Activated T-cell treated with anti-CD3 and anti-CD28 coated beads for 48 hours (primary cell): ENCODE measurements around the gene LIX1.
"Not testable (repeated sequence)": the region's sequence is repeated elsewhere in the genome, so short reads cannot be mapped to it uniquely, and the experiment has no call there.

Experiments used
- DNase-seq: peaks from one replicate; pipeline ENCODE4 v3.0.0-alpha.2; 2020; ENCODE audit warnings: low read depth

Gene LIX1

DNA sequence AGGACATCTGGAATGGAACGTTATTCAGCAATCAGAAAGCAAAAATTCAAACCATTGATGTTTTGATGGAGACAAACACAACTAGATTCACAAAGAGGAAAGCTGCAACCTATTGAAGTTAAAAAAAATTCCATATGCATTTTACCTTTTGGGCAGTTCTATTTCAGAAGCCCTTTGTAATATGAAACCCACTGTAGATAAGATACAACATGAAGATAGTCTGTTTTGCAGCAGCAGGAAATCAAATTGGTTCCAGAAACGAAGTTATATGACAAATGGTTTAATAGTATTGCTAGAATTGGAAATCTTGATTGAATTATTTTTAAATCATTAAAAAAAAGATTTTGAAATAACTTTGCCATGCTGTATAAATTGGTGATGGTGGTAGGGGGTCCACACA lies 872 bp downstream of the LIX1 start:
- DNase-seq: no peak

DNA sequence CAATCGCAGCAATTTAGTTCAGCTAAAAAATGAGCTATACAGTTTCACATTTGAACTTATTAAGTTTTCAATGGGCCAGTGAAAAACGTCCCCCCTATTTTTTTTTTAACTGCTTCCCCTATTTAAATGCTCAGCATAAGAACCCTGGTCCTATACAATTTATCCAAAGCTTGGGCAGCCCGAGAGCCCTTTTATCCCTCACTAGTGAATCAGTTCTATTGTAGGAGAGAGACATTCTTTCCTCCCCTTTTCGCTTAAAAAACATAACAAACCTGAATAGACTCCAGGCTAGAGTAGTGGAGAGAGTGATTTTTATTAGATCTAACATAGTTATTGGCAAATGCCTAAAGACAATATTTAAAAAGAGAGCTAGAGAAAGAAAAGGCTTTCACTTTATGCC lies 1.4 kb downstream of the LIX1 start:
- no peak for DNase-seq

DNA sequence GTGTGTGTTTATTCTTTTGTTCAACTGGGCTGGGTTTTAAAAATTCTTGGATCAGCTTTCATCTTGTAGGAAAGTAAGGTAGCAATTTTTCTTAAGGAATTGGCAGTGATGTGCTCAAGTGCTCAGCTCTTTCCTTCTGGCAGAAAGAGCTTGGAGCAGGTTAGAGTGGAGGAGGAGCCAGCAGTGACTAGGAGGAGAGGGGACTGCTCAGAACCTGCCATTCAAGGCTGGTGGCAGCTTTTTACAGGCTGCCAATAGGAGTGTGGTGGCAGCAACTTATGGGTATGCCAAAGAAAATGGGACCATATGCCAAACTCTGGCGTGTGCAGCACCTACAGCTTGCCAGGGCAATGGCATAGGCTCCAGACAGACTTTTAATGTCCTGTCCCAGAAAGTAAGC lies 2.2 kb downstream of the LIX1 start:
- not testable (repeated sequence) for DNase-seq

DNA sequence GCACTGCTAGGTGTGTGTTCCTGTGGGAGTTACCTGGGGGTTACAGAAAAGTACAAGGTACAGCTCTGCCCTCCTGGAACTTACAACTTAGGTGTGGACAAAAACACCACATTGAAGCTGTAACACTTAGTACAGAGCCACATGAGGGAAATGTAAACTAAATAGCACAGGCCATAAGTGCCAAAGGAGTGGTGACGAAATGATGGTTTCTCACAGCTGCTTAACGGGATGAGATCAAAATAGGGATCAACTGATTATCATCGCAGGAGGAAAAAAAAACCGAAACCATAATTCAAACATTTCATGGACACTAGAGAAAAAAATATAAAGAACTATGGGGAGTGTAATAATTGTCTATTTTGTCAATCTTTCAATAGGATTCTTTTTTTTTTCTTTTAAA lies 5.9 kb downstream of the LIX1 start:
- DNase-seq: no peak

DNA sequence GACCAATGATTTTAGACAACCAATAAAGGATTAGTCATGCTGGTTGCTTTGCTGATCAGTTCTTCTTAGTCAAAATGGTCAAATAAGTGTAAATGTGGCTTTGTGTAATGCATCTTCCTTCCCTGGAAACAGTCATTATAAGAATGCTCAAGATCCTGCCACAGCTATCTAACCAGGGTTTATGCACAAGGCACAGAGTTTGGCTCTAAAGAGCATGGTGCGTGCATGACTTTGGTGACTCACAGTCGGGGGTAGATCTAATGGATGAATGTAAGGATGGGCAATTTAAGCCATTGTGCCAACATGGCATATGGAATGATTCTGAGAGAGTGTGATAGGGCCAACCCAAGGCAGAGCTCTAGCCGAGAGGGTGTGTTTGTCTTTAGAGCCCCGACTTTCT lies 6.5 kb downstream of the LIX1 start:
- no peak for DNase-seq

DNA sequence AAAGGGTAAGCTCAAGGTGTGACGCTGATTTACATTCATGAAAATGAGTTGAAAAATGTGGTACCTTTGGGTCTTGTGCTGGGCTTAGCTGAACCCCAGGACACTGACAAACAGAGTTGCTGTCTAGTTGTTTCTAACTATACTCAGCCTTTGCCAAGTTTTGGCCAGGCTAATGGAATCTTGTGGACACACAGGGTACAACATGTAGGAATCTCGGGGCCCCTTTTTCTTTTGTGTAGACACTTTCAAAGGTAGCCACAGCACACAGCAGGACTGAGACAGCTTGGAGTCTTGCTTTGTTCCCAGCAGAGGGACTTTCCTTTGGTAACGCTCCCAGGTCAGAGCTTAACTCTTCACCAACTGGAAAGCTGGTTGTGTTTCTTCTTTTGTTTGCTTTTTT lies 7.8 kb downstream of the LIX1 start:
- no peak for DNase-seq

DNA sequence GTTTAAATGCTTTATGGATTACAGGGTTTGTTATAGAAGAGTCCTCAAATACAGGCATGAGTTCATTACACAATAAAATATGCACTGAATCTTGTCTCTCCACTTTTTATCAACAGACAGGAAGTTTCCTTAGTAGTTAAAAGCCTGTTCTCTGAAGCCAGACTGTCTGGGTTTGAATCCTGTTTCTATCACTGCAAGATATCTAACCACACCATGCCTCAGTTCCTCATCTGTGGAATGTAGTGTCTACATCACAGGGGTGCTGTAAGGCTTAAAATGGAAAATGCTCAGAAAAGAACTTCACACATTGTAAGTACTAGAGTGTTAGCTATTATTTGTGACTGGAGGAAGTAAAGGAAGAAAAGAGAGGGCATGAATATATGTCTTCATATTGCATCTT lies 9.3 kb downstream of the LIX1 start:
- DNase-seq: no peak

DNA sequence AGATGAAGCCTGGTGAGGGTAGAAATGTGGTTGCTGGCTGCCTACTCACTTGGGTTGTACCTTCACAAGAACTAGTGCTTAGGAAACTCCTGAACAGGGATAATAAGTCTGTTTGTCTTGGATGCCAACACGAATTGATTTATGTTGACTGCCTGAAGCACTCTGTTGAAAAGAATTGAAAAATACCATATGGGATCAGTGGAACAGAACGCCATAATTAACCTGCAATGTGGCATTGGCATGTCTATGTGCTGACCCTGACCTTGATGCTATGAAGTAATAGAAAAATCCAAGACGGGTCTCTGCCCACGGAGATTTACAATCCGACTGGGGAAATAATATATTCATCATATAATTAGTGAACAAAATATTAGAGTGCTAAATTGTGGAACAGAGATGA lies 10.5 kb downstream of the LIX1 start:
- no peak for DNase-seq

DNA sequence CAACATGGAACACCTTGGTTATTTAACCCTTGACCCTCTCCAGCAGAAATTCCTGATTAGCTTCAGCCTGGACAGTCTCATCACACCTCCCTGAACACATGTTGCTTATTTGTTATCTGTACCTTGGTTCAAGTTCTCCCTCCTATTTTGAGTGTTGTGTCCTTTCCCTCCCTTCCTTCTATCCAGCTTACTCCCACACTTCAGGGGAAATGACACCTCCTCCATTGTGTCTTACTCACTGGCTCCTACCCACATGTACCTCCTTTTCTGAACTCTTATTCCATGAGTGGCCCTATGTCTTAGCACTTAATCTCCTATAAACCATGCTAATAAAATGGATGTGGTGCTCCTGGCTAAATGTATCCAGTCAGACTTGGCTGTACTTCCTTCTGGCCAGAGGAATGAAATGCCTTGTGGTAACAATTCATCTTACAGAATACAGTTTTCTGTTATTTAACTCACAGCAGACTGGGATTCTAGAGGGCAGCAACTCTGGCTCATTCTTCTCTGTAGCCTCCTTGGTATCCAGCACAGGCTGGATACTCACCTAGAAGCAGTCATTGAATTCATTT lies 11.2 kb downstream of the LIX1 start:
- no peak for DNase-seq

DNA sequence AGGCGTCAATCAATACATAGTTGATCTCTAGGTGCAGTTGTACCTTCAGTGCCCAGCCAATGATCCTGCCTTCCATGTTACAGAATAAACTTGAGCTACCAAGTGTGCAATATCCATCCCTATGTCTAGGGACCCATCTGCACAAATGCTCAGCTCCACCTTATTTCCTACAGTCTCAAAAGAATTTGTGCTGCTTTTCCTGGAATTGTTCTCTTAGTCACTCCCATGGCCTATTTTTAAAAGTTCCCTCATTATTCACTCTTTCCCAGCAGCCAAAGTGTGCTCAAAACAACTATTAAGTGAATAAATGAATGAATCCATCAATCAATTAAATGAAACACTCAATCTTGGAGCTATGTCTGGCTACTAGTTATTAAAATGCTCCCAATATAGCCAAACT lies 14.7 kb downstream of the LIX1 start:
- no peak for DNase-seq

DNA sequence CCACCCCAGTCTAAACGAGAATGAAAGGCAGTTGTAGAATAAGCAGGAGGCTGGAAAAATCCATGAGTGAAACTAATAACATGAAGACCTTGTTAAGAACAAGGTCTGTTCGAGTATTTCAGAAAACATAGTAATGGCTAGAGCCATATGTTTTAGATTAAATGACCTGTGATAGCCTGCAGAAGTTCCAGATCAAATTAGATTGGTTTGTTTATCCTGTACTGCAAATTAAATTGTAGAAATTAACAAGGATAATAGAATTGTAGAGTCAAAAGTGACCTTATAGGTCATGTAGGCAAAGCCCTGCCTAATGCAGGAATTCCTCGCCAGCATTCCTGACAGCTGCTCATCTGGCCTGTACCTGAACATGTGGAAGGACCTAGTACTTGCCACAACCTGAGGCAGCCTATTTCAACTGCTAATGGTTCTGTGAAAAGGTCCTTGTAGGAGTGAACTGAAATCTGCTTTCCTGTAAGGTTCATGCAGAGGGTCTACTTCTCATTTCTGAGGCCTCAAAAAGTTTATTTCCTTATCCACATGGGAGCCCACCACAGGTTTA lies 17.2 kb downstream of the LIX1 start:
- DNase-seq: no peak

DNA sequence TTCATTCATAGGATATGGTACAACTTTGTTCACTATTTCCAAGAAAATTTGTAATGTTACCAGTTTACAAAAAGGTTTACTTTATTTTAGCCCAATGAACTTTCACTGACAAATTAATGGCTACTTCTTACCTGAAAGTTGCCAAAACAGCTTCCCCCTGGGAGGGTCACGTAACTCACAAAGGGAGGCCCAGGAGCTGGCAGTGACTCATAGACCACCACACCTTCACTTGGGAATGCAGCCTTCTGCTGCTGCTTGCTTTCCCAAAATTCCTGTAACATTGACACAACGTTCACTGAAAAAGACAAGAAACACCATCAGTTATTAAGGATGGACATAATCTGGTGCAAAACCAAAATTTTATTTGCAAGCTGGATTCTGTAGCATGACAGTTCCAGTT lies 18.1 kb downstream of the LIX1 start:
- no peak for DNase-seq

DNA sequence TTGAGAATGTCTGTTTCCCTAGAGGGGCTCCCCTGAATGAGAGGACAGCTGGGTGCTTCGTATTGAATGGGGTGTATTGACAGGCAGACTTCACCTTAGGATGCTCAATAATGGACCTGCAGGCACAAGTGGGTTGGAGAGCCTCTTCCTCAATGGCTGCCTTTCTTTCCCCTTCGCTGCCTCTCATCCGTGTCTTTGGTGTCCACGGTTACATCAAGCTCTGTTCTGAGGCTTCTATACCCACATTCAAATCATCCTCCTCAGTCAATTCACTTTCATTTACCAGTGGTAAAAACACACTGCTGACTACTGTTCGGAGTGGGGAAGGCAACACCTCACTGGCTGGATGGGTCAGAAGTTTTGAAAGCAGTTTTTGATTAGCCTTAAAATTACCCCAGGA lies 20.6 kb downstream of the LIX1 start:
- DNase-seq: no peak

DNA sequence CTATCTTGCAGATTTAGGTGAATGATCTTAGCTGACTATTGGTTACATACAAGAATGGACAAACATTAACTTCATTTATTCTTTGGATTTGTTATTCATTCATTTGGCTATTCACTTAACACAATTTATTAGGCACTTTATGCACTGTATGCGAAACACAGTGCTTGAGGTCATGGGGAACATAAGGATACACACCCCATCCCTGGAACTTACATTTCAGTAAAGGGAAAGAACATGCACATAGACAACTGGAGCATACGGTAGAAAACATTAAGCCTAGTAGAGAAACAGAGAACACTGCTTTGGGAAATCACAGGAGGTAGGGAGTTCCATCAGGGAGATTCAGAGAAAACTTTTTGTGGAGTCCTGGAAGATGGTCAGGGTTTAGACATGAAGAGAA lies 22.2 kb downstream of the LIX1 start:
- no peak for DNase-seq

DNA sequence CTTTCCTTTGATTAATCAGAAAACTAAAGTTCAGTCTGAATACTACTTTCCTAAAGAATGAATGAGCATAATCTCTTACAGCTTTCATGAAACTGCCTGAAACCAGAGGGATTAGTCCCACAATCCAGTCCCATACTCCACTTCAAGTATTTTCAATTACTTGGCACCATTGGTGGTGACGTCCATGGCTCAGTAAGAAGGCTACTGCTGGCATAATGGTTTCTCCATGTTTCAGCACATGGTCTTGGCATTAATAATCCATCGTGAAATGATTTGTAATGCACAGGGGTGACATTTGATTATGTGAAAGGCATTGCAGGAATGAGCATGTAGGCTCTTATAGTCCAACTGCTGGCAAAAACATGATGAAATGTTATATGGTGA lies 23.4 kb downstream of the LIX1 start:
- no peak for DNase-seq

DNA sequence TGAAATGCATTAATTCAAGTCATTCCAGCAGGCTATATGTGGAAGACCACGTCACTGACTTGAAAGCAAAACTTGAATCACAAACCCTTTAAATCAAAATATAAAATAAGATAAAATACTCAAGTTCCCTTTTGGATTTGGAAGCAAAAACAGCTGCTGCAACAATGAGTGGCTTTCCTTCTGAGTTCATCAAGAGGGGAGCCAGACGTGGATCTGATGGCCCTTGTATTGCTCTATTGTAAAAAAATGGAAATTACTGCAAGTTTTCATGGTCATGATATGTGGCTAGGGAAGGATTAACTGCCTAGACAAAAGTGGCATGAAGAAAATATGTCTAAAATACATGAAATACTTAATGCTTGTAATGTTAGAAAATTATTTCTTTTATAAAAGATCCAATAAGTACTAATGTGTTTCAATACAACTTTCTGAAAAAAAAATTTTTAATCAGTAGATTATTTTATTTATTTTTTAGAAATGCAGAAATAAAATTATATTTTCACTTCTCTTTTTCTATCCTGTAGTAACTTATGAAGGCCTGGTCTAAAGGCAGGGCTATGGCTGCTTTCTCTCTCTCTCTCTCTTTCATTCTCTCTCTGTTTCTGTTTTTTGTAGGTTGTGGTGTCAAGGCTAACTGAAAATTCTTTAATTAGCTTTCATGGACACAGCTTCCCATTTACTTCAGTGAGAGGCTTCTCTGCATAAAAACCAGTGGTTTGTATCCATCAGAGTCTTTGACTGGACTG lies 24.0 kb downstream of the LIX1 start:
- DNase-seq: no peak

DNA sequence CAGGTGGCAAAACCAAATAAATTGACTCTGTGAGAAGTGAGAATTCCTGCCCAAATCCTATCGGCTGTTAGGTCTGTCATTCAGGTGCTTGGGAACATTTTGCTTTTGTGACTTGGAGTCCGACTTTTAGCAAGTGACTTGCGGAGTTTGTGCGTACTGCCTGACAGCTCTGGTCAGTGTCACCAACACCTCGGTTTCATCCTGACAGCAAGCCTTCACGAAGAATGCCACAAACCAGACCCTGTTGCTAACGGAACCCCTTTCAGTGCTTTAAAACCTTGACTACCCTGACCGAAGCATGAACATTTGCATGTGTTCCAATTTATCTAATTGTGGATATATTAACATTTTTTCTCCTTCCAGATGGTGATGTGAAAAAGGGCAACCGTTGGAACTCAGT lies 26.5 kb downstream of the LIX1 start:
- no peak for DNase-seq

DNA sequence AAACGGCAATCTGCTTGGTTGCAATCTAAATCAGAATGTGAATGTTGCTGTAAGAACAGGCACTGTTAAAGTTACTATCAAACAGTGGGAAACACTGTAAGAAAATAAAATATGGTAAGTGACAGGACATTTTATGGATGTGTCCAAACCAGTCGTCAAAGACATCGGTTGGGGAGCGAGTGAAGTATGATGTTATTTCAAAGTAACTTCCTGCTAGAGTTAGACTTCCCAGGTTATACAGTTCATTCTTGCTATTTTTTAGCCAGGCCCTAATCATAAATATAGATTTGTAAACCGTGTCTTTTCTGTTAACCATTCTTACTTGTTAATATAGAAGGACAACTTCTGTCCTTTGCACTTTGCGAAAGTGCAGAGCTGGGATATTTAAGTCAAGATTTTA lies 30.2 kb downstream of the LIX1 start:
- DNase-seq: no peak

DNA sequence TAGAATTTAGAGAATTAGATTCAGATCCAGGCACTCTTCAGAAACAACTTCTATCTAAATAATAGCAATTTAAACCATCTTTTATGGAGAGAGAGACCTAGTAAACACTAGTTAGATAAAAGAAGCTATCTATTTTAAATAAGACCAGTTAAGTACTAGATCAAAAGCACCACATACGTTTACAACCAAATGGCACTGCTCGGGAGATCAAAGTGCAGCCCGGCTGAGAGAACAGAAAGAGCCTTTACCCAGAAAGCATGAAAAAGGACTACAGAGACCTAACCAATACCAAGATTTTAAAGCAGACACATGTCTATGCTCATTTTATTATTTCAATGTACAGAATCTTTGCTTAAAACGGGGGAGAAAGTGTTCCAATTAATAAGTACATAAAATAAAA lies 30.8 kb downstream of the LIX1 start:
- no peak for DNase-seq

DNA sequence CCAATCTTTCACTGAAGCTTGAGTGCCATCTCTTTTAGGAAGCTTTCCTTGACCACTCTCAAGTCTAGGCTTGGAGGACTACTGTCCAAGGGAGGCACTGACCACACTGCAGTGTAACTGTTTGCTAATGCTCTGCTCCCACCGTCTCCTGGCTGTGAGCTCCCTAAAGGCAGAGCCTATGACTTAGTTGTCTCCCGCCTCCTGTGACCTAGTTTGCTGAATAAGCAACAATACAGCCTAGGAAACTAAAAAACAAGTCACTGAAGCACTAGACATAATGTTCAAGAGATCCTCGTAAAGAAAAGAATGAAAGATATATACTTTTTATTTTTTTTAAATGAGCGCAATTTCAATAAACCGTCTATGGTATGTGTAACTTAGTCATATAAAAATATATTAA lies 31.4 kb downstream of the LIX1 start:
- no peak for DNase-seq

DNA sequence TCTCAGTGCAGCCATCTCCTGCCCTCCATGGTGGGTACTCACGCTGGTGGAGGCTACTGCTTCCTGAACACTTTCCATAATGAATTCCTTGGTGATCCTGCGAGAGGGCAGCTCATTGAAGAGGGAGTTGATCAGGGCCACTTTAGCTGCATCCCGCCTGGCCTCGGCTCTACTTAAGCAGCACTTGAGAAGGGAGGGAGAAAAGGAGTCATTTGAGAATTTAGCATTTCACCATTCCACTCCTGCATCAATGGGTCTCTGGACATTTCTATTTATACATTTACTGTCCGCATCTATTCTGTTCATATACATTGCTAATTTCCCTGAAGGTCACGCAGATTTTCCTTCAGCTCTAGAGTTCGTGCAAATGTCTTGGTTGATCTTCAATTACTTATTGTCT lies 35.1 kb downstream of the LIX1 start:
- DNase-seq: no peak

DNA sequence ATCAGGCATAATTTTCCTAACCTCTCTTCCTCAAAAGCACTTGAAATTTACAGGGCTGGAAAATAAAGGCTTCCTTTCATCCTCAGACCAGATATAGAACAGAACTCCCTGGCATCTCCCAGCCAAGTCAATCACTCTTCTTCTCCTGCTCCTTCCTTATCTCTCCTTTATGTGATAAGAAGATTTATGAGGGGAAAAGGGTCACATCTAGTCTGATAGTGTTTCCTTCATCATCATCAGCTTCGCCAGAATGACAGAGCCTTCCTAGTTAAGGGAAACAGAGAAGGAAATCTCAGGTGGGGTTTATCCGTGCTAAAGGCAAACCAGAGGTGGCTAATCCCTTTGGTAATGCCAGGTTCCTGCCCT lies 36.2 kb downstream of the LIX1 start:
- no peak for DNase-seq

DNA sequence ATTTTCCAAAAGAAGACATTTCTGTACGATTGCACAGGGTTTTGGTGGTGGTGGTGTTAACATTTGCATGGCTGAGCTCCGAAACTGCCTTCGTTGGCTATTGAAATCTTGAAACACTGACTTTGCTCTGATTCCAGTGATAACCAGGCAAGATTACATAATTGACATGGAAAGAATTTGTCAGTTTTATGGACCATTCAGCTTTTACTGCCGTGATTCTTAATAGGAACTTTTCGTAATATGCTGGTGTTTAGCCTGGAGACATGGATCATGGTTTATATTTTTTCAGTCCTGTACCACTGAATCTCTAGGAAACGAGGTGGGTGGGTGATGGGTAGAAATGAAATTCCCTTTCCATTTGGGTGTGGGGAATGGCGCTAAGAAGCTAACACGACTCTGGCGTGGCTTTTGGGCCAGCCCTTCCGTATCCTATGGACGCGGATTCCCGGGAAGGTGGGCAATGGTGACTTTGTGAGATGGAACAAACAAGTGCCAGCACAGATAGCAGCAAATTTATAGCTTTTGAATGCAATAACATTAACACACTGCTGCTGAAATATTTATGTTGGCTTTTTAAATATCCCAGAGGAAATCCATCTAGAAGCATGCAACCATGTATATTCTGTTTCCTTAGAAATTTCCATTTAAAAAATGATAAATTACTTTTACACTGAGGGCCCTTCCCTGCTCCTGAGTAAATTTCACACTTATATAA lies 36.8 kb downstream of the LIX1 start:
- DNase-seq: no peak
